MG63 (cell line): ENCODE results near the gene CASP4. TPM values are rescaled to one million over a fixed set of nuclear protein-coding genes. Genes with fewer than 3 reads are reported as not detected.
A peak's percentile ranks its signal among the peaks of the same experiment; 100 is the strongest.
"Not testable (repeated sequence)": the region's sequence is repeated elsewhere in the genome, so short reads cannot be mapped to it uniquely, and the experiment has no call there.

Source experiments
- DNase-seq: peaks from one replicate; pipeline ENCODE4 v3.0.0-alpha.2; 2020
- H3K27me3 ChIP-seq: fragments of 250-450 bp; sonication (Bioruptor Pico); 2 replicates; pipeline ENCODE4 v1.5.1; 2020; ENCODE audit warnings: mild to moderate bottlenecking, moderate library complexity
- H3K36me3 ChIP-seq: fragments of 250-450 bp; sonication (Bioruptor Pico); 2 replicates; pipeline ENCODE4 v1.5.1; 2020; ENCODE audit warnings: mild to moderate bottlenecking, moderate library complexity
- H3K4me3 ChIP-seq: fragments of 250-450 bp; sonication (Bioruptor Pico); 2 replicates; pipeline ENCODE4 v1.5.1; 2020; ENCODE audit warnings: mild to moderate bottlenecking, moderate library complexity
- H3K9me3 ChIP-seq: fragments of 250-450 bp; sonication (Bioruptor Pico); 2 replicates; pipeline ENCODE4 v1.5.1; 2020; ENCODE audit warnings: mild to moderate bottlenecking, moderate library complexity
- total RNA-seq: library from RNA; depleted of rRNA; stranded (reverse); fragments of >200 nt; shearing (Covaris generic); gene quantifications from 2 replicates; pipeline ENCODE4 v1.2.3, GENCODE V29; 2014; ENCODE audit warnings: low replicate concordance; rRNA removed

CASP4 gene
- total RNA-seq, result 38.6 and 64.4 TPM in 2 replicates

DNA sequence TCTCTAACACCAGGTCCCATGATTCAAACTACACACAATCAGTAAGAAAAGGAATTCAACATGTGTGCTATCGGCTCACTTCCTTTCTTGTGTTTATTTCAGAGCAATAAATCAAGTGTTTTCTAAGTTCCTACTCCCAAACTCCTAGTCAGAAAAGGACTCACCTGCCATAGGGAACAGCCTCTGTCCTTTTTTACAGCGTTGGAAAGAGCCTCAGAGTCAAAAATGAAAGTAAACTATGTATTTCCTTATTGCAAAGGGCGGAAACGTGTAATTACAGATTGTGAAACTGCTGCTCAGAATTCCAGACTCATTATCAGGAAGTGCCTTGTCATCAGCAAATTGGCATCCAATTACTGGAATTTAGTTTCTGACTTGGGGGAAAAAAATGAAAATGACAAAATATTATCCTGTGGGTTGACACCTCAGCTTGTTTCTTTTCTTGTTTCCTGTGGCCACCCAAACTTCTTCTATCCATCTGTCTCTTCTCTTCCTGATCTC, at the start of gene CASP4:
Gene CASP4, minus strand, starts transcription at position 220 of the 501 bp plus-strand sequence. Its CDS starts 49 bp downstream, at position 171.
- no peak for DNase-seq
- Histone ChIP-seq H3K9me3 (no peaks in the 10 kb centered on the region; the same call in 1 of the 2 replicates), H3K36me3 (no peaks in the 10 kb centered on the region), H3K27me3 (no peaks in the 10 kb centered on the region), H3K4me3 (peak within 1 kb of the TSS; percentile 62)

GRCh38 chr11:105007463-105007862, 39.1 kb upstream of the CASP4 start:
- no peaks in the 10 kb centered on the region for H3K9me3 ChIP-seq
- no peak for DNase-seq
- no peaks in the 10 kb centered on the region for H3K36me3 ChIP-seq
- no peak overlapping the region for H3K4me3 ChIP-seq
- H3K27me3 ChIP-seq, result no peaks in the 10 kb centered on the region

DNA sequence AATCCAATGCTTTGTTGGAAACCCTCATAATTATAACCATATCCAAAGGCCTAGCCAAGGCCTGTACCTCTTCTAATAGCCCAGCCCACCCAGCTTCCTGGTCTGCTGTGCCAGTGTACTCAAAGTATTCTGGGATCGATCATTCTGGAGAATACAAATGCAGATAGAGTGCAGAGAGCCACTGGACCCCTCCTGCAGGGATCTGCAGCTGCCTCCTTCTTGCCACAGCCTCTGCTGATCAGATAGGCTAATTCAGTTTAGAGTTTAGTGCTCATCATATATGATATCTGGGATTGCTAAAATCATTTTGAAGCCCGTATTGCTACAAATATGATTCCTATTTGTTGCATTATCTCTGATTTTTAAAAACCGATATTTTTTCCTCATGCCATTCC, 37.1 kb upstream of the CASP4 start:
- no peaks in the 10 kb centered on the region for H3K27me3 ChIP-seq
- no peak for DNase-seq
- no peaks in the 10 kb centered on the region for H3K36me3 ChIP-seq
- H3K4me3 ChIP-seq, result no peak overlapping the region
- H3K9me3 ChIP-seq, result no peaks in the 10 kb centered on the region

GRCh38 chr11:105004021-105004420, 35.6 kb upstream of the CASP4 start:
- H3K9me3 ChIP-seq, result no peaks in the 10 kb centered on the region
- H3K36me3 ChIP-seq, result no peaks in the 10 kb centered on the region
- no peaks in the 10 kb centered on the region for H3K27me3 ChIP-seq
- DNase-seq, result no peak
- no peak overlapping the region for H3K4me3 ChIP-seq

DNA sequence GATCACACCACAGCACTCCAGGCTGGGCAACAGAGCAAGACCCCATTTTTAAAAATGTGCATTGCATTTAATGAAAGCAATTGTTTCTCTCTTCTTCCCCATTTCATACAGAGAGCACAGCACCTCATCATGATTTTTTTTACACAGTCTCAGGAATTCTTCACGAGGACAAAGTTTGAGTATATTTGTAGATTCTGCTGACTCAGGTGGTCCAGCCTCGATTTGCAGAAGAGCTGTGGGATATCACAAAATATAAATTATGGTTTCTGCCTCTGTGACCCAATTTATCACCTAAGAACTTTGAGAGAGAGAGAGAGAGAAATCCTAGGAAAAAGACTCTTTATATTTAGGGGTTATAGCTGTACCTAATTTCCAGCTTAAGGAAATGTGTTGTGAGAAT, 34.8 kb upstream of the CASP4 start:
- H3K4me3 ChIP-seq, result no peak overlapping the region
- no peak for DNase-seq
- no peaks in the 10 kb centered on the region for H3K36me3 ChIP-seq
- H3K9me3 ChIP-seq, result no peaks in the 10 kb centered on the region
- no peaks in the 10 kb centered on the region for H3K27me3 ChIP-seq

DNA sequence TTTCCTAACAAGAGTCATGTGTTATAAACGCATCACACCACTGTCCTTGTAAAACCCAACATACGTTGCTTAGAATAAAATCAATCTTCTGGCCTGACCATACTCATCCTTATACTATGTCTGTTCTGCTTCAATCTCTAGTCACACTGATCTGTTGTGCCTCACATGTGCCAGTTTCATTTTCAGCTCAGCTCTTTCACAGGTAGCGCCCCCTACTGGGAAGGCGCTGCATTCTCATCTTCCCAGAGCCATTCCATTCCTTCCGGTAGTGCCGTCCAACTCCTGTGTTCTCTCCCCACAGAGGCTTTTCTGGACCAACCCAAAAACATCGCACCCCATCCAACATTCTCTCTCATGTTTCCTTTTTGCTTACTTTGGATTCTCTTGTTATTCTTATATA, 32.4 kb upstream of the CASP4 start:
- no peak for DNase-seq
- Histone ChIP-seq H3K9me3 (no peaks in the 10 kb centered on the region), H3K36me3 (no peaks in the 10 kb centered on the region), H3K4me3 (no peak overlapping the region), H3K27me3 (no peaks in the 10 kb centered on the region)

- H3K36me3 ChIP-seq, result no peaks in the 10 kb centered on the region
- DNase-seq, result peak; percentile 3
- H3K9me3 ChIP-seq, result no peaks in the 10 kb centered on the region
- H3K27me3 ChIP-seq, result no peaks in the 10 kb centered on the region
- no peak overlapping the region for H3K4me3 ChIP-seq
Observed at GRCh38 chr11:105000167-105000566, 31.8 kb upstream of the CASP4 start.

- Histone ChIP-seq H3K27me3 (no peaks in the 10 kb centered on the region), H3K36me3 (no peaks in the 10 kb centered on the region), H3K9me3 (no peaks in the 10 kb centered on the region), H3K4me3 (no peak overlapping the region)
- no peak for DNase-seq
Observed at GRCh38 chr11:104999721-105000120, 31.3 kb upstream of the CASP4 start.

DNA sequence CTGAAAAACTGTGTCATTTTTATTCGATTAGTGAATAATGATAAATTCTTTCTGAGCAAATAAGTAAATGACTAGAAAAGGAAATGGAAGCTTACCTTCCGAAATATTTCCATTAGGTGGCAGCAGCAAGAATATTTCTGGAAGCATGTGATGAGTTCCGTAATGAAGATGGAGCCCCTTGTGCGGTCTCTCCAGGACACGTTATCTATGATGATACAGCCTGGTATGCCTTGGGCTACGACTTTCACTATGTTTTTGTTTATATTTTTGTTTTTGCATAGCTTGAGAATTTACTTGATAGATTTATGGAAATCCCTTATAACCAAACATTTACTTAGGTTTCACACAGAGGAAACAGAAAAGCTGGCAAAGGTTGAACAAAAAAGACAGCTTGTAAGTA, 28.9 kb upstream of the CASP4 start:
- Histone ChIP-seq H3K27me3 (no peaks in the 10 kb centered on the region), H3K36me3 (no peaks in the 10 kb centered on the region), H3K9me3 (no peaks in the 10 kb centered on the region), H3K4me3 (no peak overlapping the region)
- no peak for DNase-seq

GRCh38 chr11:104995001-104995408, 26.6 kb upstream of the CASP4 start:
- Histone ChIP-seq H3K4me3 (no peak overlapping the region), H3K9me3 (no peaks in the 10 kb centered on the region), H3K27me3 (no peaks in the 10 kb centered on the region), H3K36me3 (no peaks in the 10 kb centered on the region)
- DNase-seq, result no peak

- H3K27me3 ChIP-seq, result no peaks in the 10 kb centered on the region
- no peak for DNase-seq
- no peaks in the 10 kb centered on the region for H3K9me3 ChIP-seq
- H3K4me3 ChIP-seq, result no peak overlapping the region
- H3K36me3 ChIP-seq, result no peaks in the 10 kb centered on the region
Observed at GRCh38 chr11:104992781-104993180, 24.4 kb upstream of the CASP4 start.

DNA sequence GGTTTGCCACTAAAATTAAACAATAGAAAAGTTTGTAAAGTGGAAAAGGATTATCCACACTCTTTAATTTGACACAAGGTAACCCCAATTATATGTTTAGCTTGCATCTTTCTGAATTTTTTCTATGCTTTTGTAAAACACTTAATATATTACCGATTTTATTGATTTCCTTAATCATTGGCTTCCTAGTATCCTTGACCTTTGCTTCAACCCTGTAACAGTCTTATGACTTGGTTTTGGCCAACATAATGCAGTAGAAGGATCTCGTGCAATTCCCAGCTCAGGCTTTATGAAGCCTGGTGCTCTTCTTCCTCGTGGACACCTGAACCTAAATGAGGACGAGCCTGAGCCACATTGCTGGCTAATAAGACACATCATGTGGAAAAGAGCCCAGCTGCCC, 23.6 kb upstream of the CASP4 start:
- H3K36me3 ChIP-seq, result no peaks in the 10 kb centered on the region
- no peaks in the 10 kb centered on the region for H3K9me3 ChIP-seq
- no peak overlapping the region for H3K4me3 ChIP-seq
- DNase-seq, result no peak
- H3K27me3 ChIP-seq, result no peaks in the 10 kb centered on the region

DNA sequence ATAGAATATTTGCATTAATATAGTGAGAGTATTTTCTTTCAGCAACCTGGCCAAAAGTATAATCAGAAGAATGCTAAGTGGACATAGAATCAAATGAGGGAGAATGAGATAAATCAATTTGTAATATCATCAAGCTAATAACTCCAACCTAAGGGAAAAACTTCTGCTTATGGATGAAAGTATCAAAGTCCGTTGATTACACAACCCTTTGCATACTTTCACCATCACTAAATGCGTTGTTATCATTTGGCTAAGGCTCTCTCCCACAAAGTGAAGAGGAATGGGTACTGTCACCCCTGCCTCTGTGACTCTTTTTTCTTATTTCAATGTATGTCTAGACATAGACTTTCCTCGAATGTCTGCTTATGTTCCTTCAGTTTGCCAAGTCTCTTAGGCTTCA, 16.4 kb upstream of the CASP4 start:
- Histone ChIP-seq H3K4me3 (no peak overlapping the region), H3K9me3 (no peaks in the 10 kb centered on the region), H3K36me3 (no peaks in the 10 kb centered on the region), H3K27me3 (no peaks in the 10 kb centered on the region)
- DNase-seq, result no peak

GRCh38 chr11:104979839-104980238, 11.5 kb upstream of the CASP4 start:
- Histone ChIP-seq H3K27me3 (no peaks in the 10 kb centered on the region), H3K9me3 (no peaks in the 10 kb centered on the region), H3K36me3 (no peaks in the 10 kb centered on the region), H3K4me3 (no peak overlapping the region)
- no peak for DNase-seq

- DNase-seq, result no peak
- Histone ChIP-seq H3K27me3 (no peaks in the 10 kb centered on the region), H3K9me3 (no peaks in the 10 kb centered on the region; the same call in 1 of the 2 replicates), H3K4me3 (no peak overlapping the region), H3K36me3 (no peaks in the 10 kb centered on the region)
Observed at GRCh38 chr11:104973616-104974015, 5.2 kb upstream of the CASP4 start.

GRCh38 chr11:104972924-104973323, 4.5 kb upstream of the CASP4 start:
- not testable (repeated sequence) for H3K9me3 ChIP-seq, H3K27me3 ChIP-seq, DNase-seq, H3K4me3 ChIP-seq, H3K36me3 ChIP-seq

DNA sequence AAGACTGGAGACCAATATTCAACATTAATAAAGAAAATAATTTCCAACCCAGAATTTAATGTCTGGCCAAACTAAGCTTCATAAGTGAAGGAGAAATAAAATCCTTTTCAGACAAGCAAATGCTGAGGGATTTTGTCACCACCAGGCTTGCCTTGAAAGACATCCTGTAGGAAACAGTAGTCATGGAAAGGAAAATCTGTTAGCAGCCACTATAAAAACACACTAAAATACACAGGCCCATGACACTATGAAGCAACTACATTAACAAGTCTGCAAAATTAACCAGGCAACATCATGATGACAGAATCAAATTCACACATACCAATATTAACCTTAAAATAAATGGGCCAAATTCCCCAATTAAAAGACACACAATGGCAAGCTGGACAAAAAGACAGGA, 2.4 kb upstream of the CASP4 start:
- H3K9me3 ChIP-seq, result no peaks in the 10 kb centered on the region; the same call in 1 of the 2 replicates
- no peak overlapping the region for H3K4me3 ChIP-seq
- H3K36me3 ChIP-seq, result no peaks in the 10 kb centered on the region
- H3K27me3 ChIP-seq, result no peaks in the 10 kb centered on the region
- no peak for DNase-seq

- peak overlapping the region; percentile 62 for H3K4me3 ChIP-seq
- H3K9me3 ChIP-seq, result no peaks in the 10 kb centered on the region; the same call in 1 of the 2 replicates
- H3K36me3 ChIP-seq, result no peaks in the 10 kb centered on the region
- DNase-seq, result peak; percentile 35
- no peaks in the 10 kb centered on the region for H3K27me3 ChIP-seq
Observed at GRCh38 chr11:104968856-104969776, 742 bp upstream of the CASP4 start.
